HL-60/S4 (cell line): Measurements from ENCODE around the gene ZNF80.
"Not testable (repeated sequence)": the region's sequence is repeated elsewhere in the genome, so short reads cannot be mapped to it uniquely, and the experiment has no call there.

ENCODE experiments used
- in situ Hi-C: fragments of 300-500 bp; cut with MboI; formaldehyde crosslinking; loops from 2 replicates; pipeline ENCODE4 v1.14.3; 2022; ENCODE audit warnings: low sequenced_read_pairs

Gene ZNF80

DNA sequence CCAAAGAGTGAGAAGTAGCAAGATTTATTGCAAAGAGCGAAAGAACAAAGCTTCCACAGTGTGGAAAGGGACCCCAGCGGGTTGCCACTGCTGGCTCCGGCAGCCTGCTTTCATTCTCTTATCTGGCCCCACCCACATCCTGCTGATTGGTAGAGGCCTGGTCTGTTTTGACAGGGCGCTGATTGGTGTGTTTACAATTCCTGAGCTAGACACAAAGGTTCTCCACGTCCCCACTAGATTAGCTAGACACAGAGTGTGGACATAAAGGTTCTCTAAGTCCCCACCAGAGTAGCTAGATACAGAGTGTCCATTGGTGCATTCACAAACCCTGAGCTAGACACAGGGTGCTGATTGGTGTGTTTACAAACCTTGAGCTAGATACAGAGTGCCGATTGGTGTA lies at the start of gene ZNF80:
Gene ZNF80, minus strand, starts transcription at position 101 of the 400 bp plus-strand sequence. CDS start 504 bp downstream, outside the sequence.
- in situ Hi-C loops = not testable (repeated sequence)

GRCh38 chr3:114286266-114286665 lies 48.9 kb upstream of the ZNF80 start:
- in situ Hi-C loops = no loop called here

DNA sequence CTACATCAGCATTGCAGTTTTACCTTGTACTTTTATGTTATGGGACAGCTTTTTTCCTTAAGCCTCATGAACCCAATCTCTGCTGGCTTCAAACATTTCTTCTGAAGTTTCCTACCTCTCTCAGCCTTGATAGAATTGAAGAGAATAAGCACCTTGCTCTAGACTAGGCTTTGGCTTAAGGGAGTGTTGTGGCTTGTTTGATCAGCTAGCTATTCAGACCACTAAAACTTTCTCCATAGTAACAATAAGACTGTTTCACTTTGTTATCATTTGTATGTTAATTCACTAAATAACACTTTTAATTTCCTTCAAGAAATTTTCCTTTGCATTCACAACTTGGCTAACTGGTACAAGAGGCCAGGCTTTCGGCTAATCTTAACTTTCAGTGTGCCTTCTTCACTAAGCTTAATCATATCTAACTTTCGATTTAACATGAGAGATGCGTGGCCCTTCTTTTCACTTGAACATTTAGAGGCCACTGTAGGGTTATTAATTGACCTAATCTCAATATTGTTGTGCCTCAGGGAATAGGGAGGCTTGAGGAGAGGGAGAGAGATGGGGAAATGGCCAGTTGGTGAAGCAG lies 48.4 kb upstream of the ZNF80 start:
- in situ Hi-C loops = no loop called here

DNA sequence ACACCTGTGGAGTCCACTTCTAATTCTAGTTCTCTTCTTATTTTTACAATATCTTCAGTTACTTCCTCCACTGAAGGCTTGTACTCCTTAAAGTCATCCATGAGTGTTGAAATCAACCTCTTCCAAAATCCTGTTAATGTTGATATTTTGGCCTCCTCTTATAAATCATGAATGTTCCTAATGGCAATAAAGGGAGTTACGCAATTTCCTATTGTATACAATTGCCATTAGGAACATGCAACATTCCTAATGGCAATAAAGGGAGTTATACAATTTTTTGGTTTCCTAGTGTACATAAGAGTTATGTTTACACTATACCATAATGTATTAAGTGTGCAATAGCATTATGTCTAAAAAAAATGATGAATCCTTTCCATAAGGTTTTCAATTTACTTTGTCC lies 47.3 kb upstream of the ZNF80 start:
- in situ Hi-C loops = no loop called here

GRCh38 chr3:114276856-114277255 lies 39.5 kb upstream of the ZNF80 start:
- in situ Hi-C loops = not testable (repeated sequence)

- in situ Hi-C loops = no loop called here
Measured at GRCh38 chr3:114274929-114275328, 37.6 kb upstream of the ZNF80 start.

- in situ Hi-C loops = no loop called here
Measured at GRCh38 chr3:114272271-114272670, 34.9 kb upstream of the ZNF80 start.

DNA sequence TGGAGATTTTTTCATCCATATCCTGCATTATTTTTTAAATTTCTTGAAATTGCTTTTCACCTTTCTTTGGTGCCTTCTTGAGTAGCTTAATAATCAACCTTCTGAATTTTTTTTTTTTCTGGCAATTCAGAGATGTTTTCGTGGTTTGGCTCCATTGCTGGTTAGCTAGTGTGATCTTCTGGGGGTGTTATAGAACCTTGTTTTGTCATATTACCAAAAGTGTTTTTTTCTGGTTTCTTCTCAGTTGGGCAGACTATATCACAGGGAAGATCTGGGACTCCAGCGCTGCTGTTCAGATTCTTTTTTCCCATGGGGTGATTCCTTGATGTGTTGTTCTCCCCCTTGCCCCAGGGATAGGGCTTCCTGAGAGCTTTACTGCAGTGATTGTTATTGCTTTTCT lies 32.6 kb upstream of the ZNF80 start:
- in situ Hi-C loops = no loop called here

GRCh38 chr3:114260152-114260551 lies 22.8 kb upstream of the ZNF80 start:
- in situ Hi-C loops = no loop called here

DNA sequence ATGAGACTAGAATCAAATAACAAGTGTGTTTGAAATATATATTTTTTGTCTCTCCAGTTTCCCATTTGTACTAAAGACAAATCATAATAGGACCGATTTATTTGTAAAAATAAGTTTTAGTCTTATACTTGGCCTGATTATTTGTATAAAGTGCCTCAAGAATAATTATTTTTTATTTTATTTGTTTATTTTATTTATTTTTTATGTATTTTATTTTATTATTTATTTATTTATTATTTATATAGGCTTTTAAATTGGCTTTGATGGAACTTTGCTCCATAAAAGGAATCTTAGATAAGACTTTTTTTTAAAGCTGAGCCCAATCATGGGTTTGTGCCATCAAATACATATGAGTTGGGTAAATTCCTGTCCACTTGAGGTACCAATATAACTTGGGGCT lies 22.2 kb upstream of the ZNF80 start:
- in situ Hi-C loops = no loop called here

DNA sequence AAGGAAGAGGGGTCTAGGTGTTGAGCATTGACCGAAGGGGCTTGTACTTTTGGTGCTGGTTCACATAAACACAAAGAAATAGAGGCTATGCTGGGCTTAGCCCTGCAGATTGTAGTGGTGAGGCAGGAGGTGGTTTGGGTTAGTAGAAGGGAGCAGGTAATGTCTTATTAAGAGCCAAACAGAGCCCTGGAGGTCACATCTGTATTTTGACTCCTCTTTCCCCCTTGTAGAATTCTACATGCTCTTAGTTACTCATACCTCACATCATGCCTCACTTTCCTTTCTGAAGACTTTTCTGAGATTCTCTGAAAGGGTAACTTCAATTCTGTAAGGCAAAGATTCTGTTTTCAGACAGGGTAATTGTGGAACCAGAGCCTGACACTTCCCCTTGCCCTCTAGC lies 16.1 kb upstream of the ZNF80 start:
- in situ Hi-C loops = no loop called here

- in situ Hi-C loops = no loop called here
Measured at GRCh38 chr3:114252954-114253353, 15.6 kb upstream of the ZNF80 start.

- in situ Hi-C loops = no loop called here
Measured at GRCh38 chr3:114242947-114243346, 5.6 kb upstream of the ZNF80 start.

- in situ Hi-C loops = no loop called here
Measured at GRCh38 chr3:114241262-114241661, 3.9 kb upstream of the ZNF80 start.

- in situ Hi-C loops = not testable (repeated sequence)
Measured at GRCh38 chr3:114238146-114238785, 888 bp upstream of the ZNF80 start.

DNA sequence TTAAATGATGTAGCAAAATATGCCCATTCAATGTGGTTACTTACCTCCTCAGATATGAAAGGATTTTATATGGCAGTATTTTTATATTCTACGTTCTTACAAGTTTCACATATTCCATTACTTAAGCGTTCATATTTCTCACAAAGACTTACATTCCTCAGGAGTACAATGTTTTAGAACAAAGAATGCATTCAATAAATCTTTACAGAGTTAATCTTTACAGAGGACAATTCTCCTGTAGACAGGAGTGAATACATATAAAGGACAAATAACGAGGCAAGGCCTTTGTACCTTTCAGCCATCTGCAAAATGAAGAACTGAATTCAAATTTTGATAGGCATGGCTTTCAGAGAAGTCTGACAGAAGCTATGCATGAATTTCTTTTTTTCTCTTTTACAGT lies 1.9 kb downstream of the ZNF80 start:
- in situ Hi-C loops = no loop called here

- in situ Hi-C loops = no loop called here
Measured at GRCh38 chr3:114234745-114235144, 2.6 kb downstream of the ZNF80 start.

DNA sequence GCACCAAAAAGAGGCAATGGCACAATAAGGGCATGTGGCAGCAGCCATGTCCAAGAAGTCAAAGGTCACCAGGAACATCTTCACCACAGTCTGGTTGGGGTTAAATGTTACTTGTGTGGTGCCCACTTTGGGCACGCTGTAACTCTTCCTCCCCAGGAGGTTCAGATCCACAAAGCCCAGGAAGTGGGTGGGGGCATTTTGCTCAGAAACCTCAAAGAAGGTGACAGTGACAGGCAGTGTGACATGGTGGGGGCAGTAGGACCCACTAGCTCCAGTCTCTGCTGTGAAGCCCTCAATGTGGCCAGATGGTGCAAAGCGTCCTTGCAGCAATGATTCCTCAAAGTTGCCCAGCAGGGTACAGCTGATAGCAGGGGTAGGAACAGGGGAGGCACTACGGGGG lies 5.8 kb downstream of the ZNF80 start:
- in situ Hi-C loops = no loop called here

GRCh38 chr3:114227076-114227475 lies 10.3 kb downstream of the ZNF80 start:
- in situ Hi-C loops = no loop called here

- in situ Hi-C loops = no loop called here
Measured at GRCh38 chr3:114226313-114226712, 11.1 kb downstream of the ZNF80 start.

DNA sequence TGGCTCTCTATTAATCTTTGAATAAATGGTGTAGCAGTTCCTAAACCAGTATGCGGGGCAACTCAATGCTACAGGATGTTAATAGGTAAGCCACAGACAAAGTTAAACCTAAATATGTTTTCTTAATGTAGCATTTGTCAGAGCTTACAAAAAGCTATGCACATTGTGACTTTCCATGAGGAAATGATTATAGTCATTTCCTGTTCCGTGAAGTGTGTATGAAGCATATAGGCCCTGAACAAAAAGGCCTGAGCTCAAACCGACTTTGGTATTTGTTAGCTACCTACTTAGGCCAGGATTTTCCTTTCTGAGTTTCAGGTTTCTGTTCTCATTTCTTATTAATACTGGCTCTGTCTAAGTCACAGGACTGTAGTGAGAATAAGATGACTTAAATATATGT lies 14.2 kb downstream of the ZNF80 start:
- in situ Hi-C loops = no loop called here

DNA sequence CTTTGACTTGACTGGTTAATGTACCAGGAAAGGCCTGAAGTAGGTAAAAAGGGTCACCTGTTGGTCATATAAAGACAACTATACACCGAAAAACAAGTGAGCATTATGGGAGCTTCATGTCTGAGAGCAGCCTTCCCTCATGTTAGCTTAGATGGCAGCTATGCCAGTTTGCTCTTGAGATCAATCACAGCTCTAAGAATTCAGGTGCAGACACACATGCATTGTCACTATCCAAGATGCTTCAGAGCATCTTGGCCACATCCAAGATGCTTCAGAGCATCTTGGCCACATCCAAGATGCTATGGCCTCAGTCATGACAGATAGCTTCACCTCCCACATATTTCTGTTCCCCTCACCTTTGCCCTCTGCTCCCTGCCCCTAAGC lies 15.5 kb downstream of the ZNF80 start:
- in situ Hi-C loops = no loop called here
